Subcutaneous abdominal adipose tissue (tissue), 5 donors: ENCODE results near the gene CCDC187.
A peak's percentile ranks its signal among the peaks of the same experiment; 100 is the strongest.

ENCODE experiments used
- H3K27ac ChIP-seq: one replicate; pipeline ENCODE4 v1.7.0; 2013; ENCODE audit warnings: low read depth, mild to moderate bottlenecking, inconsistent platforms, low read length, moderate library complexity
- H3K27me3 ChIP-seq, 5 donors: one replicate each; pipeline ENCODE4 v1.7.0; 2013; ENCODE audit warnings: low read length in 5 of 5, inconsistent platforms in 1 of 5; ENCODE audit not compliant: control insufficient read depth in 5 of 5, insufficient read depth in 4 of 5
- H3K36me3 ChIP-seq, 5 donors: one replicate each; pipeline ENCODE4 v1.7.0; 2013; ENCODE audit warnings: low read length in 5 of 5; ENCODE audit not compliant: control insufficient read depth in 5 of 5, insufficient read depth in 5 of 5
- H3K4me1 ChIP-seq, 5 donors: one replicate each; pipeline ENCODE4 v1.7.0; 2013; ENCODE audit warnings: low read length in 5 of 5, mild to moderate bottlenecking in 3 of 5, moderate library complexity in 1 of 5; ENCODE audit not compliant: control insufficient read depth in 5 of 5, insufficient read depth in 5 of 5
- H3K4me3 ChIP-seq, 5 donors: one replicate each; pipeline ENCODE4 v1.7.0; 2013; ENCODE audit warnings: low read length in 5 of 5, low read depth in 1 of 5
- H3K9ac ChIP-seq, 5 donors: one replicate each; pipeline ENCODE4 v1.7.0; 2013; ENCODE audit warnings: low read length in 5 of 5, mild to moderate bottlenecking in 4 of 5, moderate library complexity in 3 of 5
- H3K9me3 ChIP-seq, 5 donors: one replicate each; pipeline ENCODE4 v1.7.0; 2013; ENCODE audit warnings: low read length in 5 of 5; ENCODE audit not compliant: control insufficient read depth in 5 of 5
- donor health status: healthy.
- donor health status: healthy.
- donor health status: healthy.
- donor health status: healthy.
- donor health status: healthy.

Gene CCDC187

DNA sequence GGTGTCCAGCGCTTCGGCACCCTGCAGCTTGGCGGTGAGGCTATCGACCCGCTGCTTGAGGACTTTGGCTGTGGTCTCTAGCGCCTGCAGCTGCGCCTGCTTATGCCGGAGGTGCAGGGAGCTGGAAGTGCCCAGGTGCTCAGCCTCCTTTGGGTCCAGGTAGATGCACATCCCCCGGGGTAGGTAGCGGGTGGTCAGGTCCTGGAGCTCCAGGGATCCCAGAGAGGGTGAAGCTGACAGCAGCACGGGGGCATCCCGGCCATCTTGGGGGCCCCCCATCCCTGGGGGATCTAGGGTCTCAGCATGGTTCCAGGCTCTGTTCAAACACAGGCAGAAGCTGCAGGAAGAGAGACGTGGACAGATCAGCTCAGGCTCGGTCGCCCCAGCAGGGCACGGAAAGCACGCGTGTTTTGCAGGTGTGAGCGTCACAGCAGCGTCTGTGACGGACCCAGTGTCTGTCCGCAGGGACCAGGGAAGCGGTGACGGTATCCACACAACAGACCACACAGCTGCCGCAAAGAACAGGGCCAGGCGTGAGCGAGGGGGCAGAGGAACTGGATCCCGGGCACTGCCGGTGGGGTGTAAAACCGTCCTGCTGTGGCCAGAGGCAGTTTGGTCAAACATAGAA lies 17.4 kb downstream of the CCDC187 start:
- H3K4me1 ChIP-seq: peaks cover 0 to 10% (median 7%) of the 10 kb centered on the region in 5 donors
- no peak overlapping the region for H3K27ac ChIP-seq
- H3K36me3 ChIP-seq: no peaks in the 10 kb centered on the region
- H3K9me3 ChIP-seq: no peaks in the 10 kb centered on the region
- H3K4me3 ChIP-seq: no peak overlapping the region
- peaks cover 14 to 43% (median 37%) of the 10 kb centered on the region in 5 donors for H3K27me3 ChIP-seq
- no peak overlapping the region for H3K9ac ChIP-seq

DNA sequence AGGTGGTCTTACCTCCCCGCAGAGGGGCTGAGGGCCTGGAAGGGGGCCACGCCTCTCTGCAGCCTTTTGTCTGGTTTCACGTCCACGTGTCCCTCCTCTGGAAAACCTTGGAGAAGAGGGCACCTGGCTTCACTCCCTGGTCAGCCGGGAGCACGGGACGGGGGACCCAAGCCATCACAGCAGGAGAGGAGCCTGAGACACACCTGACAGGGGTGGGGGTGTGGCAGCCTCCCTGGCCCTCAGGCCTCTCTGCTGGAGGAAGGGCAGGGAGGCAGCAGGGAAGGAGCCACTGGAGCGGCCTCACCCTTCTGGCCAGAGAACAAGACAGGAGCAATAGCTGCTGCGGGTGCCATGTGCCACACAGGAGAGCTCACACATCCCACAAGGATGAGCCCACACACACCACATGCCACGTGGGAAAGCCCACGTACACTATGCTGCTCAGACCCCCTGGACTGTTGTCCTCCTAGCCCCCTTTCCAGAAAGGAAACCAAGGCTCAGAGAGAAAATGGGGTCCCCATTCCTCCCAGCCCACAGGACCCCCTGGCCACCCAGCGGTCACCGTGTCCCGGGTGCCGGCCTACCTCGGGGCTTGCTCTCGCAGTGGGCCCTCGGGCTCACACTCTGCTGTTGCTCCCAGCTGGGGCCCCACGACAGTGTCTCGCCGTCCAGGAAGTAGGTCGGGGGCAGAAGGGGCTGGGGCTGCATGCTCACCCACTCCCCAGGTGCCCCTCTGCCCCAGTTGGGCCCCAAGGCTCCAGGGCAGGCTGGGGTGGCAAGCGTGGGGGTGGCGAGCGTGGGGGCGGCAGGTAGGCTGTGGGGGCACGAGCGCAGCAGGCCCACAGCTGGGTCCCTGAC lies 18.2 kb downstream of the CCDC187 start:
- no peak overlapping the region for H3K27ac ChIP-seq
- H3K9ac ChIP-seq: no peak overlapping the region
- peaks cover 0 to 10% (median 7%) of the 10 kb centered on the region in 5 donors for H3K4me1 ChIP-seq
- H3K4me3 ChIP-seq: no peak overlapping the region
- peaks cover 14 to 43% (median 39%) of the 10 kb centered on the region in 5 donors for H3K27me3 ChIP-seq
- no peaks in the 10 kb centered on the region for H3K9me3 ChIP-seq
- H3K36me3 ChIP-seq: no peaks in the 10 kb centered on the region

DNA sequence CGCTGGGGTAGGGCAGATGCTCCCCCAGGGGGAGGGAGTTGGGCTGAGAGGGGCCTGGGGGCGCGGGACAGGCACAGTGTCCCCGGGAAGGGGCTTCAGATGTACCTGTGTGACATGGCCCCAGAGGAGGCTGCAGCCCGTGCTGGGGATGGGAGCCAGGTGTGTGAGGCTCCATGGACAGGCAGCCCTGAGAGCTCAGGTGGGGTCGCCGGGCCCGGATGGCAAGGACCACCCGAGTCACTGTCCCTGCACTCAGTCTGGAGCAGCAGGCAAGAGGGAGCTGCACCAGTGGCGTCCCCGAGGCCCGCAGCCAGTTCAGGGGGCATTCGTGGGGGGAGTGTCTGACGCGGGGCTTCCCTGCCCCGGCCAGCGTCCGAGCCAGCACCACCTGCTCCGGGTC lies 18.9 kb downstream of the CCDC187 start:
- H3K27me3 ChIP-seq: peaks cover 17 to 43% (median 42%) of the 10 kb centered on the region in 5 donors

DNA sequence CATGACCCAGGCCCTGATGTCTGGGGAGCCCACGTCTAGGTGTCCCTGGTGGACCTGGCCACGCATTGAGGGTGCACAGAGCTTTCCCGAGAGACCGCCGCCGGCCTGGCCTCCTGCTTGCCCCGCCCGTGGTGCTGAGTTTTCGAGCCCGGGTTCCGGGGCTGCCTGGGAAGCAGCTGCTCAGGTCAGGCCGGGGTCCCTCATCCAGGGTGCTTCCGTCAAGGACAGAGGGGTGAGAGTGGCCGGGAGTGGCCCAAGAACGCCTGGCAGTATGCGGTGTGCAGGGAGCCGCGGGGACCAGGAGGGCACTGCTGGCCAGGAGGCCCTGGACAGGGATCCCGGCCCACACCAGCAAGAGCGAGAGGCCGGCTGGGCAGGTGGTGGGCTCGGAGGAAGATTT lies 19.6 kb downstream of the CCDC187 start:
- H3K27ac ChIP-seq: no peak overlapping the region
- H3K4me1 ChIP-seq: peaks cover 0 to 10% (median 7%) of the 10 kb centered on the region in 5 donors
- H3K27me3 ChIP-seq: peaks cover 17 to 48% (median 41%) of the 10 kb centered on the region in 5 donors
- H3K9ac ChIP-seq: no peak overlapping the region
- no peaks in the 10 kb centered on the region for H3K36me3 ChIP-seq
- H3K4me3 ChIP-seq: no peak overlapping the region
- H3K9me3 ChIP-seq: peaks cover 0 to 9% (median 7%) of the 10 kb centered on the region in 5 donors

More for the DNA sequence above, 18.9 kb downstream of the CCDC187 start:
- H3K9me3 ChIP-seq: peaks cover 0 to 3% (median under 1%) of the 10 kb centered on the region in 5 donors
- H3K4me3 ChIP-seq: no peak overlapping the region
- H3K4me1 ChIP-seq: peaks cover 0 to 10% (median 7%) of the 10 kb centered on the region in 5 donors
- H3K36me3 ChIP-seq: no peaks in the 10 kb centered on the region
- H3K27ac ChIP-seq: no peak overlapping the region
- no peak overlapping the region for H3K9ac ChIP-seq

GRCh38 chr9:136283291-136284235 lies 20.3 kb downstream of the CCDC187 start:
- H3K4me3 ChIP-seq: peak overlapping the region in 4 of 5 donors; percentile 17 to 49 (median 24)
- peaks cover 0 to 10% (median 9%) of the 10 kb centered on the region in 5 donors for H3K9me3 ChIP-seq
- no peak overlapping the region for H3K27ac ChIP-seq
- H3K36me3 ChIP-seq: no peaks in the 10 kb centered on the region
- peaks cover 14 to 50% (median 41%) of the 10 kb centered on the region in 5 donors for H3K27me3 ChIP-seq
- peak overlapping the region in 1 of 5 donors; percentile 62 for H3K9ac ChIP-seq
- peaks cover 0 to 10% (median 7%) of the 10 kb centered on the region in 5 donors for H3K4me1 ChIP-seq

DNA sequence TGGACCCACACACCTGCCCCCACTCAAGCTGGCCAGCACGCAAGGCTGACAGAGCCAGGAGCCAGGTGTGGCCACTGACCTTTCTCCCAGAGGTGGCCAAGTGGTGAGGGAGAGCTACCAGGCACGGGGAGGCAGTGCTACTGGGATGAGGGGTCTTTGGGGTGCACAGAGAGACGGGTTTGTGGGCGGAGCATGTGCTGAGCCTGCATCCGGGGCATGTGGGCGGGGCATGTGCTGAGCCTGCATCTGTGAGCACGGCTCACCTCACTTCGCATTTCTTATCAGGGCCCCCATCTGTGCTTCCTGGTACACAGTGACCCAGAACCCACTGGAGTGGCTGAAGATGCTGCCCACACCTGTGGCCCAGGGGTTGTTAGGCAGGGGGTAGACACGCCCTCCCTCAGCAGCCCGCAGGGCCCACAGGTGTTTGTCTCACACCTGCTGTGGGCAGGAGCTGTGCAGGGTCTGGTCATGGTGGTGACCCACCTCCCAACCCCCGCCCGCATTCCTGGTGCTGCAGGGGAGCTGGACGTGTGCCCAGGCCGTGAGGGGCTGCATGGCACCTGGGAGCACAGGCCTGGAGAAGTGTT lies 21.5 kb downstream of the CCDC187 start:
- Histone ChIP-seq H3K36me3 (no peaks in the 10 kb centered on the region), H3K9ac (no peak overlapping the region), H3K4me1 (peaks cover 0 to 10% (median 7%) of the 10 kb centered on the region in 5 donors), H3K27ac (no peak overlapping the region), H3K27me3 (peaks cover 14 to 53% (median 44%) of the 10 kb centered on the region in 5 donors), H3K4me3 (no peak overlapping the region), H3K9me3 (peaks cover 0 to 10% (median 9%) of the 10 kb centered on the region in 5 donors)

DNA sequence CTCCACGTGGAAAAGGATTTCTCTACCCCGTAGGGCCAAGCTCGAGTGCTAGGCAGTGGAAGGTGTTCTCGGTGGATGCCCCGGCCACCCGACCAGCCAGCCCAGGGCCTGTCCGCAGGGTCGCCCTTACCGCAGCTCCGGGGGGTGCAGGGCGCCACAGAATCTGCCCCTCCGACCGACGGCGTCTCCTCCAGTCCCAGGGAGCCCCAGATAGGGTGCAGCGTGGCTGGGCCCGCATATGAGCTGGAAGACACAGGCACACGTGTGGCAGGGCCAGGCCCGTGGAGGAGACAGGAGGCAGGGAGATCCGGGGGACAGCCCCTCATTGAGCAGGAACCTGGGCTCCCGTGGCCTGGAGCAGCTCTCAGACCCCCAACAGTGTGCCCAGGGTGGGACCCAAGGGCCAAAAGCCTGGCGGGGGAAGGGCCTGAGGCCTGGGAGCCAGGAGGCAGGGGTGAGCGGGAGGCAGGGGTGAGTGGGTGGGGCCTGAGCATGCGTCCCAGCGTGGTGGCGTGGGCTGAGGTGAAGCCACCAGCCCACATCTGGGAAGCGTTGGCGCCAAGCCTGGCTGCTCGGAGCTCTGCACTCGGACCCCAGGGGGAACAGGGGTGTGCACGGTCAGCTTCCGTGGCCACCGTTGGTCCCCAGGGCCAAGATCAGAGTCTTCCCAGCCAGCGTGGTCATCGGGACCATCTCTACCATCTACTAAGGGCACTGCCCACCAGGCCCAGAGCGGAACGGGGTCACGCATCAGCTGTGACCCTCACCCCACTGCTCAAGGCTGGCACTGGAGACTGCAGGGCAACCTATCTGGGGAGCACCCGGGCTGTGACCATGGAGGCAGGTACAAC lies 22.2 kb downstream of the CCDC187 start:
- no peaks in the 10 kb centered on the region for H3K36me3 ChIP-seq
- peaks cover 0 to 10% (median 7%) of the 10 kb centered on the region in 5 donors for H3K4me1 ChIP-seq
- peaks cover 18 to 49% (median 44%) of the 10 kb centered on the region in 5 donors for H3K27me3 ChIP-seq
- H3K9me3 ChIP-seq: peaks cover 0 to 10% (median 9%) of the 10 kb centered on the region in 5 donors
- H3K9ac ChIP-seq: no peak overlapping the region
- H3K4me3 ChIP-seq: no peak overlapping the region
- H3K27ac ChIP-seq: no peak overlapping the region

DNA sequence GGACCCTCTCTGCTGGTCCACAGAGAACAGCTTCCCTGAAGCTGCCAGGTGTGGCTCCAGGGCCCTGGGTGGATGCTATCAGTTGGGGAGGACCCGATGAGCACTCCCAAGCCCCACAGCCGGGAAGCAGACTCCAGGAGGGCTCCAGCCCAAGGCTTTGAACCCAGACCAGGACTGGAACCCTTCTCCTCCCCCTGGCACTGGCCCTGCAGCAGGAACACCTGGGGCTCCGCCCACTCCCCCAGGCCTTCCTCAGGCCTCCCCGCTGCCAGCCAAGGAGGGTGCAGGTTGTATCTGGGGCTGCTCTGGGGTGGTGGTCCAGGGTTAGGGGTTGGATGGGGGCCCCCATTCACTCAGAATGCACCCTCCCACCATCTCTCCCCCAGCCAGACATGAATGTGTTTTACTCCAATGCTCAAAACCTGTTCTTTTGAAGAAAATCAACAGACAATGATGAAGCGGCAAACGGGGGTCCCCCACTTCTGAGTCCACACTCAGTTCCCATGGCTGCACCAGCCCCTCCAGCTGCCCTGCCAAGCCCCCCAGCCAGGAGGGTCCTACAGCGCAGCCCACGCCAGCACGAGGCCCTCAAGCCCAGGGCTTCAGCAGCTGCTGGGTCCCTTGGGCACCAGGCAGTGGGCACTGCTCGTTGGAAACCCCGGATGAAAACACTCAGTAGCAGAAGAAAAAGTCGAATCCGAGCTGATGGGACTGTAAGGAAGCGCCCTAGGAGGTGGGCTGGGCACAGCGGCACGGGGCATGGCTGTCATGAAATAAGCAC lies 23.2 kb downstream of the CCDC187 start:
- Histone ChIP-seq H3K9me3 (peaks cover 0 to 10% (median 9%) of the 10 kb centered on the region in 5 donors), H3K4me3 (no peak overlapping the region), H3K27me3 (peaks cover 18 to 47% (median 45%) of the 10 kb centered on the region in 5 donors)

More for the DNA sequence above, 23.2 kb downstream of the CCDC187 start:
- Histone ChIP-seq H3K4me1 (peaks cover 0 to 10% (median 7%) of the 10 kb centered on the region in 5 donors), H3K27ac (no peak overlapping the region), H3K9ac (no peak overlapping the region), H3K36me3 (no peaks in the 10 kb centered on the region)
